ENCODE measurements around the gene IRX4.

Gene IRX4

GRCh38 chr5:1890296-1890695 is 7.6 kb upstream of the IRX4 start:
- no peak for DNase-seq

- DNase-seq = no peak
These were observed 6.8 kb upstream of the IRX4 start for GRCh38 chr5:1889321-1890065.

GRCh38 chr5:1888541-1889251 is 6.0 kb upstream of the IRX4 start:
- no peak for DNase-seq

DNA sequence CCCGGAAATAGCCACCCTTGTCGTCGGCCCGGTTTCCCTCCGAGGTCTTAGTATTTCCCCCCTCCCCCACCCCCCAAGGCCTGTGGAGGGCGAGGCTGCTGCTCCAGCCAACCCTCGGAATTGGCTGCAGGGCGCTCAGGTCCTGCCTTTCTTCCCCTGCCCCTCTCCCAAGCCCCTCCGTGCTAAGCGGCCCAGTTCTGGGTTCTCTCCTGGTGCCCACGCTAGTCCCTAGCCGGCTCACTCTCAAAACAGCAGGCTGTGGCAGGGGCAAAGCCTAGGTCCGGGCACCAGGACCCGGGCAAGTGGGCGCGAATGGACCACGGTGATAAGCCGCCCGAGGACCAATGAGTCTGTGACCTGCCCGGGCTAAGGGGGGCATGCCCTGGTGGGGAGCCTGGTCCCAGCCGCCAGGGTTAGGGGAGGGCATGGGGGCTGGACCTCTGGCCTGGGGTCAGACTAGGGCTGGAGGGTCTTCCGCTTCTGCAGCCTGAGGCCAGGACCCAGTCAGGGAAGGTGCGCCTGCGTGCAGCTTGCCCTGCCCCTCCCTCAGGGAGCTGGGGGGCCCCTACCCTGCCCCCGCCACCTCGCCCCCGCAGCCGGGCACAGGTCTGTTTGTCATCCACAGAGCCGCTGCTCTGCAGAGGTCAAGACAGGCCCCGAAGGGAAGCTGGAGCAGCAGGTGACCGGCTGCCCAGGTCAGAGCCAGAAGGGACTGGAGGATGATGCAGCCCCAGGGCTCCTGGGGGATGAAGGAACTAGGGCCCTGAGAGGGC is 5.0 kb upstream of the IRX4 start:
- DNase-seq = no peak

DNA sequence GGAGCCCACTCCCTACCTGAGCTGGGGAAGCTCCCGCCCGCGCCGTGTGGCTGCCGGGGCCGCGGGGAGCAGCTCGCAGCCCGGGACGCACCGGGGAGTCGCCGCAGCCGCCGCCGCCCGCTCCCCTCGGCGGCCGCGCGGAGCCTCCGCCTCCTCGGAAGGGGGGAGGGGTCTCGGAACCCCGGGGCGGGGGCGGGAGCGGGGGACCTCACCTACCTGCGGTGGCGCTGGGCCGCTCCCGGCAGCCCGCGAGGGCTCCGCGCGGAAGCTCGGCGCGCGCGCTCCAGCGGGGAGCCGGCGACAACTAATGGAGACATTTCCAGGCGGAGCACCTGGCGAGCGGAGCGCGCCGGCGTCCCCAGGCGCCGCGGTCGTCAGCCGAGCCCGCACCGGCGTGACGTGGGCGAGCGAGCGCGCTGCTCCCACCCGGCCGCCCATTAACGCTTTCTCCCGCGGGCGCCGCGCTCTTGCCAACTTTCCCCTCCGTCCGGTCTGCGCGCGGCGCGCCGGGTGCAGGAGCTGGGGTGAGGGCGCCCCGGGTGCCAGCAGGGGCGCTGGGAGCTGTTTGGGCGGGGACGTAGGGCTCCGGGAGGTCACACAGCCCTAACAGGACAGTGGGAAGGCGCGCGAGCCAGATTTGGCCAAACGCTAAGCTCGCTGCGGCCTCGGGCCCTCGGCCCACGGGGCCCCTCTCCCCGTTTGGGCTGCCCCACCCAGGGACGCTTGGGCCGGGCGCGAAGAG is 4.3 kb upstream of the IRX4 start:
- DNase-seq = no peak

DNA sequence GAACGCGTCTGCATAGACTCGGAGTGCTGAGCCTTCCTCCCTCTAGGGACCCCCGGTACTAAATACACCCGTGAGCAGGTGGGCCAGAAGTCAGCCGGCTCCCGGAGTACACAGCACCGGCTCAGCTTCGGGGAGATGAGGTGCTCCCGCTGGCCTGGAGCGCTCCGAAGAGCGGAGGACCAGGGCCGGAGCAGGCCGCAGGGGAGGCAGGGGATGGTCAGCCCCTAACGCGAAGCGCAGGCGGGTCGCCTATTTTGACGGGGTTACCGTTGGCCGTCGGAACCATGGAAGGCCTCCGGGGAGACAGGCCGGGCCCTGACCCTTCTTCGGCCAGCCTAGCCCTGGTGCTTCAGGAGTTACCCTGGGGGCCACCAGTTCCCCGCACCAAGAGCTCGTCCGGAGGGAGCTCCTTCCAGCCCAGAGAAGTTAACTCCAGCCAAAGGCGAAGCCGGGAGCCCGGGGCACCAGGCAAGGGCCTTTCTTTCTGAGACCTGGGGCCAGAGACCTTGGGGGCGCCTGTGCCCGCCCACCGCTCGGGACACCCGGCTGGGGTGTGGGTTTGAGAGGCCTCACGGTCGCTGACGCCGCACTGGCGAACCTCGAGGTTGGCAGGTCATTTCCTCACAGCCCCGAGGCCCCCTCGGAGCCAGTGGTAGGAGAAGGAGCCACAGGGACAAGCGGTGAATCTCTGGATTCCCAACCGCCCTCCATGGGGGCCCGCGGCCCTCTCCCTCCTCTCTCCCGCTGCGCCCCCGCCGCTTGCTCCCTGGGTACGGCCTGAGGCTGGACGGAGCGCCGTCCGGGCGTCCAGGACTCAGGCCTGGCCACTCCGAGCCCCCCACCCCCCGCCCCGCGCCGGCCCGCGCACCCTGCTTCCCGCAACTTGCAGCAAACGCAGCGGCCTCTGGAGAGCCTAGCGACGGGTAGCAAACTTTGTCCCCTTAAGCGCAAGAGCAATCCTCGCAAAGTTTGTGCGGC is 3.4 kb upstream of the IRX4 start:
- DNase-seq = no peak

- no peak for DNase-seq
These were observed 2.7 kb upstream of the IRX4 start for GRCh38 chr5:1885404-1885755.

DNA sequence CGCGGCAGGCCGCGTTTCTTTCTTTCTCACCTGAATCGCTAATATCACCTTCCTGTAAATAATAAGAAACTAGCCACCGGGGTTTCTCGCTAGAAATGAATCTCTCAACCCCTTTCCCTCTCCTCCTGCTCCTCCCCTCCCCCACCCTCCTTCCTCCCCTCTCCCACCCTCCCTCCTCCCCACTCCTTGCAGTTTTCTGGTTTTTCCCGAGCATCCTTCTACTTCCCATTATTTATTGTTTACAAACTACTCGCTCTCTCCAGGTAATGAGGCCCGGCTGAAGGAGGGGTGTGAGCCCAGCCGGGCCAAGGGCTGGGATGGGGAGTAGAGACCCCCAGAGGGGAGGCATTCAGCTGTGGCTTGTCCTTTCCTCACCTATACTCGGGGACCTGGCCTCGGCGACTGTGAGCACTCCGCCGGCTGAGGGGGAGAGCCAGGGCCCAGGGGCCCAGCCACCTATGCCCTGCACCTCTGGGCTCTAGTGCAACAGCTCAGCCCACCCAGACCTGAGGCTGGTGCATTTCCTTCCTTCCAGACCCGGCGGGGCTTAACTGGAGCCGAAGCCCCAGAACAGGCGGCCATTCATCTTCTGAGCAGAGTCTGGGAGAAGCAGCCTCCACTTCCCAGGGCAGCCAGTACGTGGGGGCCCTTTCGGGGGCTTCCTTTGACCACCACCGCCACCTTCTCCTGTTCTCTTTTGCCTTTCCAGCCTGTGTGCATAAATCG is 2.1 kb upstream of the IRX4 start:
- no peak for DNase-seq

DNA sequence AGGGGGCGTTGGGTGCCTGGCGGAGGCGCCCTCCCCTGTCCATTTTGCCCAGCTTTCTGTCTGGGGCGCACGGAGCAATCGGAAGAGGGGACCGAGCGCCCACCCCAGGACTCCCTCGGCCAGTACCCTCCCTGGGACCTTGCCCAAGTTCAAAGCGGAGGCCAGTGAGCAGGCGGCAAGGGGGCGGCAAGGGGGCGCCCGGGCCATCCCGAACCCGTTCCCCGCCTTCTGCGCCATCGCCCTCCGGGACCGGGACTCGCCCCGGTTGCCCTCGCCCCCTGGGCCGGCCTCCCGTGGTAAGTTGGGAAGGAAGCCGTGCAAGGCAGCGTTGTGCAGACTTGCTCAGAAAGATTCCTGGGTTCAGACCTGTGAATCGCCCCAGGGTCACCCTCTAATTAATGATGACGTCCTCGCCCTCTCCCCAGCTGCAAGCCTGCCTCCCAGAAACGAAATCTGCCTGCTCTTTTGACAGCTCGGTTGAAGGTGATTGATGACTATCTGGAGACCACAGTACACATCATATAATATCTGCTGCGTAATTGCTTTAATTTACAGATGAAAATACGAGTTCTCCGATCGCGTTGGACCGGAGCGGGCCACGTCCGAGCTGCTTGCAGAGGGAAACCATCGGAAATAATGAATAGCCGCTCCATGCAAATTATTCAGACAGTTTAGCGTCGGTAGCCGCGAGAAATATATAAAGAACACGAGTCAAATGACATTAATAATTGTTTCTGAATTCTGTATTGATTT is 1.4 kb upstream of the IRX4 start:
- DNase-seq = no peak

DNA sequence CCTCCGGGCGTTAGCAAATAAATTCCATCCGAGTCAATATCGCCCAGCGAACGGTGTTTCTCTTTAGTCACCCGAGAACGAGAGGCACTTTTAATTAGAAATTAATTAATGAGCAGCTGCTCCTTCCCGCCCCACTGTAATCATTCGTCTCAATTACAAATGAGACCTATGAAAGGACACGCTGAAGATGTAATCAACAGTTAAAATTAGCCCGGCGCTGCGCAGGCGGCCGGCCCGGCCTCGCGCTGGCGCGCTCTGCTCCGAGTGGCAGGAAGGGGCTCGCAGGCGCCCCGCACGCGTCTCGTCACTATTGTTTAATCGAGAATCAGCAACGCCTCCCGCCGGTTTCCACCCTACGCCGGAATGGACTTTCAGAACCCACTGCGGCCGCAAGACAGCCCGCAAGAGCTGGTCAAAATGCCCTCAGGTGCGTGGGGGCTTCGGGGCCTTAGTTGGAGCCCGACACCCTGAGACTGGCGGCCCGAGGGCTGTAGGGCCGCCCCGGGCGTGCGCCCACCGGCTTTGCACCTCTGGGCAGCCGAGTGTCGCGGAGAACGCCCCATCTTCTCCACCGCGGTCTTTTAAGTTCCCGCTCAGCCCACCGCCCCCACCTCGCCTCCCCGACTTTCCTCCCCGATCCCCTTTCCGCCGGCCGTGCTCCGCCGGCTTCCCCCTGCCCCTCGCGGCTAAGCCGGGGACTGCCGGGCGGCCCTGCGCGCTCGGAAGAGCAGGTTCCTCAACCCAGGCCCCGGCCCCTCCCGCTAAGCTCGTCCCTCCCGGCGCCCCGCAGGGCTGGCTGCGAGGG is 597 bp upstream of the IRX4 start:
- no peak for DNase-seq

DNA sequence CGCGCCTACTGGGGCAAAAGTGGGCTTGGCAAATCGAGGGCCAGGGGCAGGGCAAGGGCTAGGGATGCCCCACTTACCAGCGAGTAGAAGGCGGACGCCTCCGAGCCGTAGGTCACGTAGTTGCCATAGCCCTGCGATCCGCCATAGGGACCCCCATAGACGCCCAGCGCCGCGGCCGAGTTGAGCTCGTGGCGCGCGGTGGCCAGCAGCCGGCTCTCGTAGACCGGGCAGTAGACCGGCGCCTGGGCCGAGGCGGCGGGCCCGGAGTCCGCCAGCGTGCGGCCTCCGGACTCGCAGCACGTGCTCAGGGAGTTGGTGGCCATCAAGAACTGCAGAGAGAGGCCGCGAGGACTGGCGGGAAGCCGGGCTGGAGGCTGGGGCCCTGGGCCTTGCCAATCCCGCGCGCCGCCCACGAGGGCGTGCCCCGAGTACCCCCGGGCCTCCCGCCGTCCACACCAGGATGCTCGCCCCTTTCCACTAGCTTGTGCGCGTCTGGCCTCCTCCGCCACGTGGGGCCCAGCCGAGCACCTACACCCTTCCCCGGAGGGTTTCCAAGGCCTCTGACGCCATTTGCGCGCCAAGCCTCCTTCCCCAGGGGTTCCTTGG is 891 bp downstream of the IRX4 start:
- DNase-seq = no peak

- DNase-seq = no peak
These were observed 1.6 kb downstream of the IRX4 start for GRCh38 chr5:1881098-1881572.

- DNase-seq = no peak
These were observed 2.2 kb downstream of the IRX4 start for GRCh38 chr5:1880377-1881025.

- no peak for DNase-seq
These were observed 3.1 kb downstream of the IRX4 start for GRCh38 chr5:1879292-1880263.

- DNase-seq = no peak
These were observed 4.5 kb downstream of the IRX4 start for GRCh38 chr5:1878050-1878849.

Data from NCI-H510A (cell line).